Prostate gland (tissue), 2 donors: ENCODE measurements around the gene SLC25A27. TPM values are rescaled to one million over a fixed set of nuclear protein-coding genes. Genes with fewer than 3 reads are reported as not detected.

ENCODE experiments used
- DNase-seq: peaks from one replicate; pipeline ENCODE4 v3.0.0-alpha.2; 2019; ENCODE audit warnings: low spot score
- H3K27ac ChIP-seq, 2 donors: fragments of 200-600 bp; sonication (generic); 2 replicates each; pipeline ENCODE4 v1.5.1; 2017 to 2019
- H3K27me3 ChIP-seq: fragments of 200-600 bp; sonication (generic); replicated peaks from 2 replicates; pipeline ENCODE4 v1.5.1; 2019; ENCODE audit not compliant: insufficient read depth
- H3K36me3 ChIP-seq, 2 donors: fragments of 200-600 bp; sonication (generic); 1 replicate in 1 of 2; 2 replicates in 1 of 2; pipeline versions ENCODE4 v1.5.1 to v1.8.1; 2017 to 2019
- H3K4me1 ChIP-seq: fragments of 200-600 bp; sonication (generic); replicated peaks from 2 replicates; pipeline ENCODE4 v1.5.1; 2019
- H3K4me3 ChIP-seq, 2 donors: fragments of 200-600 bp; sonication (generic); 2 replicates each; pipeline ENCODE4 v1.5.1; 2017 to 2019
- H3K9me3 ChIP-seq: fragments of 200-600 bp; sonication (generic); 2 replicates; pipeline ENCODE4 v1.5.1; 2017
- CTCF ChIP-seq, 4 experiments: fragments of 200-600 bp in 2 of 4; fragments of 450-650 bp in 2 of 4; sonication (generic) in 2 of 4; IDR thresholded peaks; 1 replicate in 3 of 4; 2 replicates in 1 of 4; pipeline ENCODE4 v1.5.1; 2016 to 2019; ENCODE audit warnings: antibody characterized with exemption in 4 of 4, mild to moderate bottlenecking in 2 of 4, moderate library complexity in 2 of 4
- POLR2A ChIP-seq: fragments of 450-650 bp; IDR thresholded peaks from one replicate; pipeline ENCODE4 v1.6.1; 2016; ENCODE audit warnings: antibody characterized with exemption, mild to moderate bottlenecking
- POLR2AphosphoS5 ChIP-seq: sonication (generic); formaldehyde crosslinking; IDR thresholded peaks from one replicate; pipeline ENCODE4 v1.6.1; 2017; ENCODE audit warnings: antibody characterized with exemption
- whole genome bisulfite sequencing: methylation state at CpG from one replicate; pipeline ENCODE4 v1.1.5; 2018; 5-methylcytosine and 5-hydroxymethylcytosine counted together
- intact Hi-C: fragments of 100-400 bp; cut with DNase I; formaldehyde crosslinking; loops from one replicate; pipeline ENCODE4 v1.14.2; 2022
- total RNA-seq, 2 donors: library from RNA; depleted of rRNA; stranded (reverse); fragments of >200 nt; gene quantifications; one replicate each; pipeline ENCODE4 v1.1.0, GENCODE V29; 2016

SLC25A27 gene
- total RNA-seq, 2 donors from 2014 or later: 33.7 to 43.7 TPM

- TF ChIP-seq POLR2AphosphoS5 (no peak), POLR2A (no peak), CTCF (IDR thresholded peaks at IDR 0.05) (no peak)
- H3K36me3 ChIP-seq: no peaks in the 10 kb centered on the region
- intact Hi-C loops: no loop called here
- H3K27ac ChIP-seq: no peak overlapping the region
- 75% methylated on average over 6 of the region's 6 CpGs for WGBS
- H3K9me3 ChIP-seq: no peaks in the 10 kb centered on the region
- H3K4me3 ChIP-seq: no peak overlapping the region
- no peak for DNase-seq
- no peaks in the 10 kb centered on the region for H3K4me1 ChIP-seq
- no peaks in the 10 kb centered on the region for H3K27me3 ChIP-seq
These were observed 3.0 kb downstream of the SLC25A27 start for GRCh38 chr6:46655803-46656202.

GRCh38 chr6:46657642-46658041 is 4.9 kb downstream of the SLC25A27 start:
- intact Hi-C loops: no loop called here
- Histone ChIP-seq H3K4me1 (no peaks in the 10 kb centered on the region), H3K27ac (no peak overlapping the region)

GRCh38 chr6:46661483-46661882 is 8.7 kb downstream of the SLC25A27 start:
- Histone ChIP-seq H3K4me1 (no peaks in the 10 kb centered on the region), H3K36me3 (no peaks in the 10 kb centered on the region), H3K27ac (no peak overlapping the region), H3K4me3 (no peak overlapping the region), H3K9me3 (no peaks in the 10 kb centered on the region), H3K27me3 (no peaks in the 10 kb centered on the region)
- 79% methylated on average over 2 of the region's 2 CpGs for WGBS
- intact Hi-C loops: no loop called here
- DNase-seq: no peak
- TF ChIP-seq POLR2A (no peak), CTCF (IDR thresholded peaks at IDR 0.05) (no peak), POLR2AphosphoS5 (peak; percentile 12)

More at GRCh38 chr6:46657642-46658041, 4.9 kb downstream of the SLC25A27 start:
- TF ChIP-seq CTCF (IDR thresholded peaks at IDR 0.05) (no peak), POLR2AphosphoS5 (no peak), POLR2A (no peak)
- no peak for DNase-seq
- no peaks in the 10 kb centered on the region for H3K9me3 ChIP-seq
- H3K4me3 ChIP-seq: no peak overlapping the region
- no peaks in the 10 kb centered on the region for H3K27me3 ChIP-seq
- no peaks in the 10 kb centered on the region for H3K36me3 ChIP-seq

DNA sequence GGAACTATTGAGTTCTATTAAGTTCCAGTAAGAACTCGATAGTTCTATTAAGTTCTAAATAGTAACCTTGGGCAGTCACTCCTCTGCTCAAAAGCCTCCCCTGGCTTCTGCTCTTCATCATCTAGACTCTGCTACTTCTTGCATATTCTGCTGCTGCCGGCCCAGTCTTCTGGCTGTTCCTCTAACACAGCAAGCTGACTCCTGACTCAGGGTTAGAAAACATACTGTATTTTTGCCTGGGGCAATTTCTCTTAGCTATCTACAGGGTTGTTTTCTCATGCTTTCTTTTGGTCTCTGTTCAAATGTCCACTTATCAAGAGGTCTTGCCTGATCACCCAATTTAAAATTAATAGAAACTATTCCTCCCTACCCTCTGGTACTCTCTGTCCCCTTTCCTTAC is 14.6 kb downstream of the SLC25A27 start:
- H3K36me3 ChIP-seq: no peaks in the 10 kb centered on the region

More for the DNA sequence above, 14.6 kb downstream of the SLC25A27 start:
- Histone ChIP-seq H3K27ac (no peak overlapping the region), H3K4me1 (no peaks in the 10 kb centered on the region), H3K27me3 (no peaks in the 10 kb centered on the region), H3K4me3 (no peak overlapping the region), H3K9me3 (no peaks in the 10 kb centered on the region)
- 94% methylated on average over 2 of the region's 2 CpGs for WGBS
- DNase-seq: no peak
- intact Hi-C loops: no loop called here
- no peak for TF ChIP-seq POLR2AphosphoS5
- no peak for TF ChIP-seq POLR2A
- no peak for TF ChIP-seq CTCF (IDR thresholded peaks at IDR 0.05)
